ENCODE data around the gene SPRING1. TPM values are rescaled to one million over a fixed set of nuclear protein-coding genes. Genes with fewer than 3 reads are reported as not detected.
A peak's percentile ranks its signal among the peaks of the same experiment; 100 is the strongest.

The SPRING1 gene
- total RNA-seq, 1 experiment from 2014 or later: 44.2 TPM

DNA sequence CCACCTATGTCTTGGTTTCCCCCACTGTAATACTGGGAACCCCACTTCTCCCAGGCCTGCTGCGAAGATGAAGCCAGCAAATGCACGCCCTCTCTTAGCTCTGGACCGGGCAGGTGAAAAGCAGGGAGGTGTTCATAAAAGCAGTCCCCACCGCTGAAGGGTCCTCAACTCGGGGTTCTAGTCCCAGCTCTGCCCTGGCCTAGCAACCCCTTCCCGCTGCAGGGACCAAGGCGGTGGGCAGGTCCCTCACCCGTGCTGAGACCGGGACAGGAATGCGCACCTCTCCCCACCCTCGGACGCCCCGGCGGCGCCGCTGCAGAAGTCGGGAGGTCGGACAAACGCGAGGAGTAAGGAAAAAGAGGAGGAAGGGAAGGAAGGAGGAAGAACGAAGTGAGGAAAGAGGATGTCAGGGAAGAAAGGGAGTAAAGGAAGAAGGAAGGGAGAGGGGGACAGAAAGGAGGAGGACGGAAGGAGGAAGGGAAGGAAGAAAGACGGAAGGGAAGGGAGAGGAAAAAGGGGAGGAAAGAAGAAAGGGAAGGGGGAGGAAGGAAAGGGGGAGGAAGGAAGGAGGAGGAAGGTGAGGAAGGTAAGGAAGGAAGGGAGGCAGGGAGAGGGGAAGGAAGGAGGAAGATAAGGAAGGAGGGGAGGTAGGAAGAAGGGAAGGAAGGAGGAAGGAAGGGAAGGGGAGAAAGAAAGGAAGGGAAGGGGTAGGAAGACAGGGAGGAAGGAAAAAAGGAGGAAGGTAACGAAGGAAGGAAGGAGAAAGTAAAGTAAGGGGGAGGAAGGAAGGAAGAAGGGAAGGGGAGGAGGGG is 701 bp downstream of the SPRING1 start:
- Histone ChIP-seq H2BK120ac (ENCODE audit: low read depth, low read length, poor library complexity, severe bottlenecking) (no peak overlapping the region), H3K4ac (ENCODE audit: low read depth, low read length) (no peak overlapping the region), H2BK12ac (ENCODE audit: insufficient read length, low read depth, low read length) (no peak overlapping the region), H2AFZ (ENCODE audit: low read length) (no peak overlapping the region), H3K4me1 (ENCODE audit: insufficient read depth, low read length) (no peaks in the 10 kb centered on the region; the same call in 1 of the 2 replicates), H3K23ac (ENCODE audit: insufficient read length, low read depth, low read length) (no peak overlapping the region), H3K14ac (ENCODE audit: insufficient read depth, low read length) (no peak overlapping the region), H3K23me2 (ENCODE audit: insufficient read length, low read depth, low read length, poor library complexity, severe bottlenecking) (peaks cover 16% of the 10 kb centered on the region), H4K5ac (ENCODE audit: insufficient read length, low read depth, low read length) (no peak overlapping the region), H2AK5ac (ENCODE audit: insufficient read length, low read length) (no peak overlapping the region), H3T11ph (ENCODE audit: low read length) (no peak overlapping the region), H4K20me1 (ENCODE audit: control insufficient read depth, insufficient read depth, insufficient read length) (no peaks in the 10 kb centered on the region), H3K27me3 (ENCODE audit: insufficient read depth, low read length) (no peaks in the 10 kb centered on the region), H3K27ac (ENCODE audit: insufficient read length, low read depth, low read length) (no peak overlapping the region), H3K18ac (ENCODE audit: insufficient read length, low read depth, low read length) (no peak overlapping the region), H2BK5ac (ENCODE audit: insufficient read length, low read length) (no peak overlapping the region), H3K9ac (ENCODE audit: extremely low read depth, insufficient read length, low read length) (peak overlapping the region; percentile 67), H3K79me1 (ENCODE audit: insufficient read depth, low read depth, low read length, poor library complexity, severe bottlenecking) (no peaks in the 10 kb centered on the region), H2BK15ac (ENCODE audit: low read depth, low read length) (no peak overlapping the region), H4K8ac (replicated peaks; ENCODE audit: insufficient read length, low read depth, low read length) (no peak overlapping the region), H2BK20ac (ENCODE audit: low read depth, low read length, poor library complexity, severe bottlenecking) (no peak overlapping the region), H3K56ac (ENCODE audit: insufficient read length, low read depth, low read length) (no peak overlapping the region), H4K91ac (ENCODE audit: insufficient read length, low read depth, low read length) (no peak overlapping the region), H3K9me3 (ENCODE audit: control insufficient read depth, low read depth, low read length) (no peaks in the 10 kb centered on the region), H3K4me2 (ENCODE audit: insufficient read depth, insufficient read length, low read length) (peak overlapping the region; percentile 94), H3K79me2 (ENCODE audit: insufficient read depth, low read length) (peaks cover 11% of the 10 kb centered on the region; the same call in 1 of the 2 replicates)
- WGBS (ENCODE audit: extremely low coverage, insufficient read length, low lambda C conversion rate): no CpG with 5 or more reads among the region's 24 CpGs
- H3K4me3 Mint-ChIP-seq: peak overlapping the region; percentile 93 to 96
- no peaks in the 10 kb centered on the region; a peak in 1 of 5 replicates for H3K9me3 Mint-ChIP-seq
- H3K36me3 Mint-ChIP-seq (ENCODE audit: insufficient read depth in 1 of 3, low read depth in 3 of 3): peaks cover 8 to 36% (median 34%) of the 10 kb centered on the region in 3 experiments; a peak in 6 of 7 replicates
- H3K27ac Mint-ChIP-seq: peak overlapping the region in 2 of 3 experiments; percentile 64 to 77; a peak in 4 of 7 replicates
- H3K27me3 Mint-ChIP-seq (ENCODE audit: low read depth): no peaks in the 10 kb centered on the region; the same call in 1 of the 2 replicates
- DNase-seq: no peak
- peaks cover 17 to 20% of the 10 kb centered on the region in 2 experiments for H3K4me1 Mint-ChIP-seq
- TF ChIP-seq, protein P1, sequence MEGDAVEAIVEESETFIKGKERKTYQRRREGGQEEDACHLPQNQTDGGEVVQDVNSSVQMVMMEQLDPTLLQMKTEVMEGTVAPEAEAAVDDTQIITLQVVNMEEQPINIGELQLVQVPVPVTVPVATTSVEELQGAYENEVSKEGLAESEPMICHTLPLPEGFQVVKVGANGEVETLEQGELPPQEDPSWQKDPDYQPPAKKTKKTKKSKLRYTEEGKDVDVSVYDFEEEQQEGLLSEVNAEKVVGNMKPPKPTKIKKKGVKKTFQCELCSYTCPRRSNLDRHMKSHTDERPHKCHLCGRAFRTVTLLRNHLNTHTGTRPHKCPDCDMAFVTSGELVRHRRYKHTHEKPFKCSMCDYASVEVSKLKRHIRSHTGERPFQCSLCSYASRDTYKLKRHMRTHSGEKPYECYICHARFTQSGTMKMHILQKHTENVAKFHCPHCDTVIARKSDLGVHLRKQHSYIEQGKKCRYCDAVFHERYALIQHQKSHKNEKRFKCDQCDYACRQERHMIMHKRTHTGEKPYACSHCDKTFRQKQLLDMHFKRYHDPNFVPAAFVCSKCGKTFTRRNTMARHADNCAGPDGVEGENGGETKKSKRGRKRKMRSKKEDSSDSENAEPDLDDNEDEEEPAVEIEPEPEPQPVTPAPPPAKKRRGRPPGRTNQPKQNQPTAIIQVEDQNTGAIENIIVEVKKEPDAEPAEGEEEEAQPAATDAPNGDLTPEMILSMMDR (conservative IDR thresholded peaks at IDR 0.05): no peak
